ENCODE measurements around the gene ODF2.
A peak's percentile ranks its signal among the peaks of the same experiment; 100 is the strongest.
"Not testable (repeated sequence)": the region's sequence is repeated elsewhere in the genome, so short reads cannot be mapped to it uniquely, and the experiment has no call there.

Gene ODF2

GRCh38 chr9:128485414-128485855 lies 29.6 kb downstream of the ODF2 start:
- no peak for DNase-seq

DNA sequence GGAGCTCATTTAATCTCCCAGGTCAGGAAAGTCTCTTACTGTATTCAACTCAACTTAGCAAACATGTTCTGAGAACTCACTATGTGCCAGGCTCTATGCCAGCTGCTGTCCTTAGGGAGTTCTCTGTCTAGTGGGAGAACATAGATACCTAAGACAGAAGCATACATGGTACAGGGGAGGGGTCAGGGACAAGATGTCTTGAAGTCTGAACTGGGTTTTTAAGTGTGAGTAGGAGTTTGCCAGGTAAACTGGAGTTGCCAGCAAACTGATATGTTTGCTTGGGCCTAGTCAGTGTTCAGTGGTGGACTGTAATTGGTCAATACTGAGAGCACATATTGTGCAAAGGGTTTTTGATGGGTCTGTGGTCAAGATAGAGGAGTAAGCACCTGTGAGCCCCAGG lies 30.4 kb downstream of the ODF2 start:
- no peak for DNase-seq

DNA sequence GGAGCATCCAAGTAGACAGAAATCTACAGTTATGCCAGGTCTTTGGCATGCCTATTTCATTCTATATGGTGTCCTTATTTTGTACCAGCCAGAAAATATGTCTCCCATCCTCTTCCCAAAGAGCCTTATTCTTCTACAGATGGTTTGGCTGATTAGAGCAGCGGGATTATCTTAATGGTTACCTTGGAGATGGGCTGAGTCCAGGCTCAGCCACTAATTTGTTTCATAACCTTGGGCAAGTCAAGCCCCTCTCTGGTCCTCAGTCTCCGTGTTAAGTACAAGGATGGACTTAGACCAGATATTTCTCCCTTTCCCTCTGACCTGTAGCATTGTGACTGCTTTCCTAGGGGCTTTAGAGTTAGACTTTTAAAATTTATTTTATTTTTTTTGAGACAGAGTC lies 37.6 kb downstream of the ODF2 start:
- DNase-seq, result no peak

GRCh38 chr9:128494108-128494745 lies 38.4 kb downstream of the ODF2 start:
- peak; percentile 74 for DNase-seq

DNA sequence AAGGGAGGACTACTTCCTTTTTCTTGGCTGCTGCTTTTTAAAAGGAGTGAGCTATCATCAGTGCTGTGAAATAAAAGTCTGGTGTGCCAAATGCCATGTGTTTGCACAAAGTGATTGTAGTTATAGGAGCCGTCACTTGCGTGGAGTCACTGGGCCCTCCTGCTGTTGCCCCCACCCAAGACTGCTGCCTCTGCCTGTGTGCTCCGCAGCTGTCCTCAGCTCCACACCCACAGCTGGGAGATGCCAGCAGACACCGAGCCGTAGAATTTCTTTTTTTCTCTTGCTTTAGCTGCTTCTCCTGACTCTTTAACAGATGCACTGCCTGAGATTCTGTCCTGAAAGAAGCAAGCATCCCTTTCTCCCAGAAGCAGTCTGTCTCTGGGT lies 38.9 kb downstream of the ODF2 start:
- no peak for DNase-seq

DNA sequence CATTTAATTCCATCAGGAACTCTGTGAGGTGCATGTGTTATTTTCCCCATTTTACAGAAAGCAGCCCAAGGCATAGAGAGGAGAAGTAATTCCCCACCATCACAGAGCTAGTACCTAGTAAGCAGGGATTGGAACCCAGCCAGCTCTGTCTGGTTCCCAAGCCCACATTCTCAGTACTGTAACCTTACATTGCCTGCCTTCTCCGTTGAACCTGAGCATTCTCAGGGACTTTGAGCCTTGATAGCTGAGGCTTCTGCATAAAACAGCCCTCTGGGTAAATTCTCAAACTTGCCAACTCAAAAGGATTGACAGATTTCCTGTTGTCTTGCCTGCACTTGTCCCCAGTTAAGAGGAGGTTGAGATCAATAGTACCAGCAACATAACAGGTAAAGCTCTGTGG lies 39.5 kb downstream of the ODF2 start:
- DNase-seq, result no peak

GRCh38 chr9:128495804-128496417 lies 40.1 kb downstream of the ODF2 start:
- no peak for DNase-seq

DNA sequence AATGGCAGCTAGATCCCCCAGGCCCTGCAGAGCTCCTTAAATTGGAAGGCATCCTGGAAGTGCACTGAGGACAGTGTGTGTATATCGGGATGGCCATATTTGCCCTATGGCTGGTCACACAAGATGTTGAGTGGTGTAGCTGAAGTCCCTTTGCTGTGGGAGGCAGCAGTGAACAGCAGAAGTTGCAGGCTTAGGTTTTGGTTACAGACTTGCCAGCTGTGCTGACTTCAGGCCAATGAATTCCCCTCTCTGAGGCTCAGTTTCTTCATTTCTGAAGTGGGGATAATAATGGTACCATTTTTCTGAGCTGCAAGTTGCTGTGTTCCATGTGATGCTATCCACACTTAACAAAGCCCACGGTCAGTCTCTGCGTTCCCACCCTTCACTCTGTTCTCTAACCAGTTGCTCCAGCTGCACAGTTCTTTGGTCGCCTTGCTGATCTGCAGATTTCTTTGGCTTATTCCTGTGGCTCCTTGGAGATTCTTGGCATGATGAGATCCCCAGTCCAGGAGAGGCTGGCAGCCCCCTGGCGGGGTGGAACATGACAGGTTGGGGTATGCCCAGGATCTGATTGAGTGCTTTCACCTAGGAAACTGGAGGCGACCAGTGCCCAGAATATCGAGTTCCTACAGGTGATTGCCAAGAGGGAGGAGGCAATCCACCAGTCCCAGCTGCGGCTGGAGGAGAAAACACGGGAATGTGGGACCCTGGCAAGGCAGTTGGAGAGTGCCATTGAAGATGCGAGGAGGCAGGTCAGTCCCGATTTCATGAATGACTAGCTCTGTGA lies 42.2 kb downstream of the ODF2 start:
- no peak for DNase-seq

DNA sequence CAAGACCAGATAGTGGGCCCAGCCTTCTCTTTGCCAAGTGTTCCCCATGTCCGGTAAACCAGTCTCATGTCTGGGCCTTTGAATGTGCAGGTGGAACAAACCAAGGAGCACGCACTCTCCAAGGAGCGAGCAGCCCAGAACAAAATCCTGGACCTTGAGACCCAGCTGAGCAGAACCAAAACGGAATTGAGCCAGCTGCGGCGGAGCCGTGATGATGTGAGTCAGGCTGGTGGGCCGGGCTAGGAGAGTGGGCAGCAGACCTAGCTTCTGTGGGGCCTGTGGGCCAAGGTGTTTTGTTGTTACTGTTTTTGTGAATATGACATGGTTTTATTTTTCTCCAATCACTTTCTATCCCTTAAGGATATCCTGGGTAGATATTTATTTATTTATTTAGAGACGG lies 43.1 kb downstream of the ODF2 start:
- DNase-seq, result no peak

- DNase-seq, result no peak
Observed at GRCh38 chr9:128499920-128500319, 44.1 kb downstream of the ODF2 start.

GRCh38 chr9:128503415-128503825 lies 47.6 kb downstream of the ODF2 start:
- DNase-seq, result not testable (repeated sequence)

- peak; percentile 58 for DNase-seq
Observed at GRCh38 chr9:128503870-128504269, 48.1 kb downstream of the ODF2 start.

GRCh38 chr9:128504485-128505413 lies 48.9 kb downstream of the ODF2 start, which contains the start of gene GLE1:
Gene GLE1 (plus strand): TSS chr9:128504719. CDS start chr9:128504806, 87 bp downstream.
- peak; percentile 97 for DNase-seq

- DNase-seq, result no peak
Observed at GRCh38 chr9:128505414-128505765, 49.6 kb downstream of the ODF2 start.

- DNase-seq, result not testable (repeated sequence)
Observed at GRCh38 chr9:128505906-128506305, 50.1 kb downstream of the ODF2 start.

DNA sequence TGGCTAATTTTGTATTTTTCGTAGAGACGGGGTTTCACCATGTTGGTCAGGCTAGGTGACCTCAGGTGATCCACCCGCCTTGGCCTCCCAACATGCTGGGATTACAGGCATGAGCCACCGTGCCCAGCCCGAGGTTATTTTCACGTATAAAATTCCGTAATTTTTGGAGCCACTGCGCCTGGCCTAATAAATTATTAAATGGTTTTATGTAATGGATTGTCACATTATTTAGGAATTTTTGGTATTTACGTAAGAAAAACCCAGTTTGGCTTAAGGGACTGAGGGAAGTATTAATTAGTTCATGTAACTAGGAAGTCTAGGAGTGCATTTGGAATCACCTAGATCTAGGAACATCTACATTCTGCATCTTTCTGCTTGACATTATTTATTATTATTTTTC lies 57.0 kb downstream of the ODF2 start:
- DNase-seq, result no peak

- DNase-seq, result no peak
Observed at GRCh38 chr9:128521956-128522355, 66.2 kb downstream of the ODF2 start.

- DNase-seq, result peak; percentile 68
Observed at GRCh38 chr9:128523199-128523925, 67.6 kb downstream of the ODF2 start.

DNA sequence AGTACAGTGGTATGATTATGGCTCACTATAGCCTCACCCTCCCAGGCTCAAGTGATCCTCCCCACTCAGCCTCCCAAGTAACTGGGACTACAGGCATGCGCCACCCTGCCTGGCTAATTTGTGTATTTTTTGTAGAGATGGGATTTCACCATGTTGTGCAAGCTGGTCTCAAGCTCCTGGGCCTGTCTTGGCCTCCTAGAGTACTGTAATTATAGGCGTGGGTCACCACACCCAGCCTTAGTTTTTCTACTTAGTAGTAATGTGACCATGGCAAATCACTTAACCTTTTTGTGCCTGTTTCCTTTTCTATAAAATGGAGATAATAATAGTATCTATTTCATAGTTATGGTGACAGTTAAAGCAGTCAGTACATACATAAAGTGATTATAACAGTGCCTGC lies 70.9 kb downstream of the ODF2 start:
- DNase-seq, result no peak

- DNase-seq, result no peak
Observed at GRCh38 chr9:128528445-128529160, 72.8 kb downstream of the ODF2 start.

DNA sequence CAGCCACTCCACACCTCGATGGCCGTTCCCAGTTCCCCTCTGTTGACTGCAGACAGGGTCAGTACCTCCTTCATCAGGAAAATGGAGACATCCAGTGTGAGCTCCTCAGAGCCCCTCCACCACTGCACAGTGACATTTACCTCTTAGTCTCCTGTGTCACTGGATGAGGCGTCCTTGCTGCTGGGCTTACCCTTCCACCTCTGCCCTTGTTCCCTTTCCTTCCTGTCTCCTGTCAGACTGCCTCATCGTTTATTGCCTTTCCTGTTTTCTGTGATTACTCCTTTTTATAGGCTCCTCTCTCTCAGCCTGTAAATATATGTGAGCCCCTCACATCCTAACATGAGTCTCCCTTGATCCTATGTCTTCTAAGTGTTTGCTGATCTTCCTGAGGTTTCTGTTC lies 73.4 kb downstream of the ODF2 start:
- no peak for DNase-seq

GRCh38 chr9:128532581-128532980 lies 76.8 kb downstream of the ODF2 start:
- DNase-seq, result no peak
